ENCODE results near the gene PRKAR1B.

DNA sequence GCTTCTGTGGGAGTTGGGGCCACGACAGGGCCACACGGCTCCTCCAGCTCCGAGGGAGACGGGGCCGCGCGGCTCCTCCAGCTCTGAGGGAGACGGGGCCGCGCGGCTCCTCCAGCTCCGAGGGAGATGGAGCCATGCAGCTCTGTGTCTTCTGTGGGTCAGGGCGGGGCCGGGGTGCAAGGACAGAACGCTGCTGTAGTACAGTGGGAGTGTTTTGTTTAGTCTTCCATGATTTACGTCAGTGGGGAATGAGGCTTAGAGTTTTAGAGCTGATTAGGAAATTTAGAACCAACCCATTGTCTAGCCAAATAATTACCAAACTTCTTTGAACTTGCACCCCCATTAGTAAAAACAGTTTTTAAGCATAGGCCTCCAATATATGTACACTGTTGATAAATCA is 32.9 kb upstream of the PRKAR1B start:
- TF ChIP-seq, protein P1, sequence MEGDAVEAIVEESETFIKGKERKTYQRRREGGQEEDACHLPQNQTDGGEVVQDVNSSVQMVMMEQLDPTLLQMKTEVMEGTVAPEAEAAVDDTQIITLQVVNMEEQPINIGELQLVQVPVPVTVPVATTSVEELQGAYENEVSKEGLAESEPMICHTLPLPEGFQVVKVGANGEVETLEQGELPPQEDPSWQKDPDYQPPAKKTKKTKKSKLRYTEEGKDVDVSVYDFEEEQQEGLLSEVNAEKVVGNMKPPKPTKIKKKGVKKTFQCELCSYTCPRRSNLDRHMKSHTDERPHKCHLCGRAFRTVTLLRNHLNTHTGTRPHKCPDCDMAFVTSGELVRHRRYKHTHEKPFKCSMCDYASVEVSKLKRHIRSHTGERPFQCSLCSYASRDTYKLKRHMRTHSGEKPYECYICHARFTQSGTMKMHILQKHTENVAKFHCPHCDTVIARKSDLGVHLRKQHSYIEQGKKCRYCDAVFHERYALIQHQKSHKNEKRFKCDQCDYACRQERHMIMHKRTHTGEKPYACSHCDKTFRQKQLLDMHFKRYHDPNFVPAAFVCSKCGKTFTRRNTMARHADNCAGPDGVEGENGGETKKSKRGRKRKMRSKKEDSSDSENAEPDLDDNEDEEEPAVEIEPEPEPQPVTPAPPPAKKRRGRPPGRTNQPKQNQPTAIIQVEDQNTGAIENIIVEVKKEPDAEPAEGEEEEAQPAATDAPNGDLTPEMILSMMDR (conservative IDR thresholded peaks at IDR 0.05; ENCODE audit: low read length): no peak
- TF ChIP-seq EZH2phosphoT487 (IDR thresholded peaks at IDR 0.05; ENCODE audit: borderline replicate concordance, low read depth, low read length): no peak
